Heart left ventricle (tissue), 16 donors: ENCODE measurements around the gene TMCO6. TPM values are rescaled to one million over a fixed set of nuclear protein-coding genes. Genes with fewer than 3 reads are reported as not detected.
A peak's percentile ranks its signal among the peaks of the same experiment; 100 is the strongest.

Source experiments
- ATAC-seq, 4 donors: fragments of 200-7000 bp; cut with Tn5 transposase; one replicate each; pipeline ENCODE4 v1.9.1; 2020 to 2022; ENCODE audit warnings: moderate library complexity in 4 of 4, mild to moderate bottlenecking in 3 of 4, moderate number of reproducible peaks in 1 of 4
- DNase-seq, 5 donors: peaks; one replicate each; pipeline ENCODE4 v3.0.0-alpha.2; 2020
- H3K27ac ChIP-seq, 12 donors: fragments of 200-600 bp; sonication (generic) in 4 of 12; one replicate each; pipeline versions ENCODE4 v1.5.0 to v1.8.0; 2016 to 2022; ENCODE audit warnings: mild to moderate bottlenecking in 2 of 12
- H3K27me3 ChIP-seq, 9 donors: fragments of 200-600 bp; sonication (generic) in 2 of 9; one replicate each; pipeline versions ENCODE4 v1.5.1 to v1.8.0; 2016 to 2022; ENCODE audit warnings: mild to moderate bottlenecking in 3 of 9
- H3K36me3 ChIP-seq, 9 donors: fragments of 200-600 bp; sonication (generic) in 2 of 9; one replicate each; pipeline versions ENCODE4 v1.5.0 to v1.8.0; 2018 to 2022; ENCODE audit warnings: mild to moderate bottlenecking in 2 of 9
- H3K4me1 ChIP-seq, 12 donors: fragments of 200-600 bp; sonication (generic) in 4 of 12; one replicate each; pipeline versions ENCODE4 v1.5.0 to v1.8.0; 2016 to 2022; ENCODE audit warnings: mild to moderate bottlenecking in 3 of 12
- H3K4me3 ChIP-seq, 12 donors: fragments of 200-600 bp; sonication (generic) in 4 of 12; one replicate each; pipeline versions ENCODE4 v1.5.0 to v1.8.0; 2017 to 2022; ENCODE audit warnings: mild to moderate bottlenecking in 9 of 12, moderate library complexity in 4 of 12
- H3K9me3 ChIP-seq, 12 donors: fragments of 200-600 bp; sonication (generic) in 4 of 12; one replicate each; pipeline versions ENCODE4 v1.5.0 to v1.8.0; 2016 to 2022; ENCODE audit warnings: mild to moderate bottlenecking in 1 of 12
- POLR2A ChIP-seq, 2 donors: fragments of 450-650 bp; IDR thresholded peaks; one replicate each; pipeline ENCODE4 v1.6.1; 2017; ENCODE audit warnings: antibody characterized with exemption in 2 of 2, mild to moderate bottlenecking in 2 of 2, moderate library complexity in 2 of 2
- WGBS, 4 donors: extraction: QIAGEN DNeasy Blood & Tissue Kit in 2 of 4; methylation state at CpG; one replicate each; pipeline versions ENCODE4 v1.1.5 to v1.1.7; 2013 to 2018; 5-methylcytosine and 5-hydroxymethylcytosine counted together
- intact Hi-C, 10 donors: fragments of 100-400 bp; cut with DNase I; formaldehyde crosslinking; loops; one replicate each; pipeline versions ENCODE4 v1.11.1 to v1.14.2; 2022
- polyA plus RNA-seq, 2 donors: library from polyadenylated mRNA; stranded (reverse); fragments of 200-250 nt; gene quantifications; one replicate each; pipeline ENCODE4 v1.2.3, GENCODE V29; 2013
- total RNA-seq, 9 donors: library from RNA; depleted of rRNA in 2 of 9; stranded (reverse); fragments of >200 nt in 2 of 9; fragmentation: NEBNext Ultra II Directional in 3 of 9; extraction: Animal tissue kit (Norgen Biotek cat#: 25700) in 3 of 9; gene quantifications; one replicate each; pipeline versions ENCODE4 v1.1.0 to v1.2.4, GENCODE V29; 2016 to 2023
- TF ChIP-seq, protein P1 (sequence below), 12 donors: fragments of 200-600 bp; sonication (generic) in 4 of 12; IDR thresholded peaks; one replicate each; pipeline versions ENCODE4 v1.5.0 to v1.8.0; 2018 to 2022; ENCODE audit warnings: antibody characterized with exemption in 12 of 12, mild to moderate bottlenecking in 5 of 12
- donor health status: ischemic (EF 13 %, LVEDD 7.1; RV severe dilation, severe dysfunction).
- donor health status: healthy with polysubstance abuse.
- donor health status: DM: no; HTN: yes; CAD: no.
- donor health status: DM: no; HTN: no; CAD: no.
- donor health status: ischemic (EF 25% LVEDD 6.9; RV normal size, moderate dysfunction).
- donor health status: ischemic (EF 25% LVEDD 5.7; RV mildly dilated, moderate dysfunction).
- donor health status: healthy.
- donor health status: DM: yes; HTN: yes; CAD: no.
- donor health status: ischemic (EF 35%, LVEDD 5.7; RV mildly dilated, moderate dysfunction).
- donor health status: nonischemic (EF 11% LVEDD 7.7; RV severe dilation, severe dysfunction).
- donor health status: DM: yes; HTN: yes; CAD: no.
- donor health status: PGD.
- donor health status: ischemic (EF 29% LVEDD 5.4; RV normal size, mild dysfunction).
- donor health status: nonischemic (EF 23%, LVEDD 6.1; RV moderate dilation, normal function).

The TMCO6 gene
- total and polyA plus RNA-seq, 11 donors, result 2.2 to 11.7 (median 3.9) TPM

GRCh38 chr5:140594169-140594568, 45.1 kb upstream of the TMCO6 start:
- TF ChIP-seq, protein P1, sequence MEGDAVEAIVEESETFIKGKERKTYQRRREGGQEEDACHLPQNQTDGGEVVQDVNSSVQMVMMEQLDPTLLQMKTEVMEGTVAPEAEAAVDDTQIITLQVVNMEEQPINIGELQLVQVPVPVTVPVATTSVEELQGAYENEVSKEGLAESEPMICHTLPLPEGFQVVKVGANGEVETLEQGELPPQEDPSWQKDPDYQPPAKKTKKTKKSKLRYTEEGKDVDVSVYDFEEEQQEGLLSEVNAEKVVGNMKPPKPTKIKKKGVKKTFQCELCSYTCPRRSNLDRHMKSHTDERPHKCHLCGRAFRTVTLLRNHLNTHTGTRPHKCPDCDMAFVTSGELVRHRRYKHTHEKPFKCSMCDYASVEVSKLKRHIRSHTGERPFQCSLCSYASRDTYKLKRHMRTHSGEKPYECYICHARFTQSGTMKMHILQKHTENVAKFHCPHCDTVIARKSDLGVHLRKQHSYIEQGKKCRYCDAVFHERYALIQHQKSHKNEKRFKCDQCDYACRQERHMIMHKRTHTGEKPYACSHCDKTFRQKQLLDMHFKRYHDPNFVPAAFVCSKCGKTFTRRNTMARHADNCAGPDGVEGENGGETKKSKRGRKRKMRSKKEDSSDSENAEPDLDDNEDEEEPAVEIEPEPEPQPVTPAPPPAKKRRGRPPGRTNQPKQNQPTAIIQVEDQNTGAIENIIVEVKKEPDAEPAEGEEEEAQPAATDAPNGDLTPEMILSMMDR (IDR thresholded peaks at IDR 0.05), result no peak
- no peak for TF ChIP-seq POLR2A (IDR thresholded peaks at IDR 0.05)
- ATAC-seq, result no peak
- H3K4me3 ChIP-seq, result no peak overlapping the region
- peaks cover 0 to 62% (median 12%) of the 10 kb centered on the region in 12 donors for H3K4me1 ChIP-seq
- no peaks in the 10 kb centered on the region for H3K36me3 ChIP-seq
- no peak for DNase-seq
- no peak overlapping the region for H3K27ac ChIP-seq
- WGBS, 4 donors, result 76 to 81% (median 78%) methylated on average over 4 to 6 of the region's 6 CpGs; no CpG with 5 or more reads in 1 of the 4 donors
- no peaks in the 10 kb centered on the region for H3K9me3 ChIP-seq
- no peaks in the 10 kb centered on the region for H3K27me3 ChIP-seq
- intact Hi-C loops, result no loop called here

DNA sequence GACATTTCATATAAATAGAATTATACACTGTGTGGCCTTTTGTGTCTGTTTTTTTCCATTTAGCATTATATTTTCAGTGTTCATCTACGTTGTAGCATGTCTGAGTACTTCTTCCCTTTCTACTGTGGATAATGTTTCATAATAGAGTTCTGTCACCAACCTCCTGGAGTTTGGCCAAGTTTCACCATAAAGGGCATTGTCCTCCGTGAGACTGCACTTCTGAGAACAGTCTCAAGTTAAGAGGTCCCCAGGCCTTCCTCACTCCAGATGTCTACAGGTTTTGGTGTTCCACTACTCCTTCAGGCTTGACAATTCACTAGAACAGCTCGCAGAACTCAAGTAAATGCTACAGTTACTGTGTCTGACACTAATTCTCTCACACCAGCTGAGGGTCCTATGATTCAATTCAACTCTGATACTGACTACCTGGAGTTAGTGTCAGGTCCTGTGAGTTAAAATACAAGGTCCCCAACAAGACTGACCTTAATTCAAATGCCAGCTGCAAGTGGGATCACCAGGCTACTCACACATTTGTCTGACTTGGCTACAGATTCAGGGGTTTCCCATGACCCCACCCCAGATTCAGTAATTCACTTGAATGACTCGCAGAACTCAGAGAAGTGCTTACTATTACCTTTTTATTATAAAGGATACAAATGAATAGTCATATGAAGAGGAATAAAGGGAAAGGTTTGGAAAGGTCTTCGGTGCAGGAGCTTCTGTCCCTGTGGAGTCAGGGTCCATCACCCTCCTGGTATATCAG, 43.5 kb upstream of the TMCO6 start:
- 61 to 64% (median 63%) methylated on average over 5 of the region's 5 CpGs for WGBS, 4 donors
- Histone ChIP-seq H3K36me3 (no peaks in the 10 kb centered on the region), H3K27ac (peak overlapping the region in 9 of 12 donors; percentile 16 to 81 (median 43)), H3K4me1 (peaks cover 0 to 48% (median 11%) of the 10 kb centered on the region in 12 donors), H3K27me3 (no peaks in the 10 kb centered on the region), H3K4me3 (peak overlapping the region in 1 of 12 donors; percentile 12), H3K9me3 (no peaks in the 10 kb centered on the region)
- intact Hi-C loops, result no loop called here
- DNase-seq, result peak in 3 of 5 donors; percentile 51 to 59 (median 57)
- TF ChIP-seq, protein P1 (IDR thresholded peaks at IDR 0.05), result no peak
- TF ChIP-seq POLR2A (IDR thresholded peaks at IDR 0.05), result no peak
- ATAC-seq, result peak in 3 of 4 donors; percentile 79 to 82 (median 80)

- DNase-seq, result peak in 1 of 5 donors; percentile 26
- ATAC-seq, result peak; percentile 60 to 78 (median 70)
- Histone ChIP-seq H3K4me1 (peaks cover 0 to 42% (median 11%) of the 10 kb centered on the region in 12 donors), H3K27ac (peak overlapping the region in 10 of 12 donors; percentile 16 to 81 (median 36)), H3K27me3 (no peaks in the 10 kb centered on the region), H3K4me3 (no peak overlapping the region), H3K9me3 (no peaks in the 10 kb centered on the region), H3K36me3 (no peaks in the 10 kb centered on the region)
- intact Hi-C loops, result no loop called here
- WGBS, 4 donors, result 12 to 22% (median 14%) methylated on average over 1 of the region's 1 CpG
- TF ChIP-seq, protein P1 (IDR thresholded peaks at IDR 0.05), result no peak
- TF ChIP-seq POLR2A (IDR thresholded peaks at IDR 0.05), result no peak
Measured at GRCh38 chr5:140596321-140596741, 42.9 kb upstream of the TMCO6 start.

DNA sequence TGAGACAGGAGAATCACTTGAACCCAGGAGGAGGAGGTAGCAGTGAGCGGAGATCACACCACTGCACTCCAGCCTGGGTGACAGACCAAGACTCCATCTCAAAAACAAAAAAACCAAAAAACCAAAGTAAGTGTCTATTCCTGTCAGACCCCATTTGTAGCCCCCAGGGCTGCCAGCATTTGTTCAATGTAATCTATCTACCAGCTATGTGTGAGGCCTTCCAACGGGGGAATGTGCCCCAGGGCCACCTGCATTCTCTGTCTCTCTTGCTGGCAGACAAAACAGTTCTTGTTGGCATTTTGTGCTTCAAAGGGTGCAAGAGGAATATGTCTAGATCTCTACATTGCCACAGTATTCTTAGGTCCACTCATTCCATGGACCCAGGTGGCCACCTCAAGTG, 40.4 kb upstream of the TMCO6 start:
- H3K27me3 ChIP-seq, result no peaks in the 10 kb centered on the region
- no peaks in the 10 kb centered on the region for H3K36me3 ChIP-seq
- no peak overlapping the region for H3K27ac ChIP-seq
- intact Hi-C loops, result no loop called here
- no peak for DNase-seq
- H3K4me1 ChIP-seq, result peaks cover 0 to 38% (median 11%) of the 10 kb centered on the region in 12 donors
- ATAC-seq, result no peak
- no peaks in the 10 kb centered on the region for H3K9me3 ChIP-seq
- no peak overlapping the region for H3K4me3 ChIP-seq
- TF ChIP-seq, protein P1 (IDR thresholded peaks at IDR 0.05), result no peak
- TF ChIP-seq POLR2A (IDR thresholded peaks at IDR 0.05), result no peak
- WGBS, 4 donors, result 60 to 90% (median 76%) methylated on average over 2 of the region's 2 CpGs
